Fibroblast of skin of abdomen (primary cell): ENCODE results near the gene GPLD1.

Experiments used
- DNase-seq: peaks from one replicate; pipeline ENCODE4 v3.0.0-alpha.2; 2013

Gene GPLD1

GRCh38 chr6:24378473-24379097 lies 110.8 kb downstream of the GPLD1 start:
- no peak for DNase-seq
